GM12872 (cell line): Measurements from ENCODE around the gene ZBTB7A.

Source experiments
- CTCF ChIP-seq: IDR thresholded peaks from 3 replicates; pipeline ENCODE4 v1.5.1; 2011; ENCODE audit warnings: low read depth, mild to moderate bottlenecking, low read length, moderate library complexity; ENCODE audit not compliant: insufficient read depth

The ZBTB7A gene

DNA sequence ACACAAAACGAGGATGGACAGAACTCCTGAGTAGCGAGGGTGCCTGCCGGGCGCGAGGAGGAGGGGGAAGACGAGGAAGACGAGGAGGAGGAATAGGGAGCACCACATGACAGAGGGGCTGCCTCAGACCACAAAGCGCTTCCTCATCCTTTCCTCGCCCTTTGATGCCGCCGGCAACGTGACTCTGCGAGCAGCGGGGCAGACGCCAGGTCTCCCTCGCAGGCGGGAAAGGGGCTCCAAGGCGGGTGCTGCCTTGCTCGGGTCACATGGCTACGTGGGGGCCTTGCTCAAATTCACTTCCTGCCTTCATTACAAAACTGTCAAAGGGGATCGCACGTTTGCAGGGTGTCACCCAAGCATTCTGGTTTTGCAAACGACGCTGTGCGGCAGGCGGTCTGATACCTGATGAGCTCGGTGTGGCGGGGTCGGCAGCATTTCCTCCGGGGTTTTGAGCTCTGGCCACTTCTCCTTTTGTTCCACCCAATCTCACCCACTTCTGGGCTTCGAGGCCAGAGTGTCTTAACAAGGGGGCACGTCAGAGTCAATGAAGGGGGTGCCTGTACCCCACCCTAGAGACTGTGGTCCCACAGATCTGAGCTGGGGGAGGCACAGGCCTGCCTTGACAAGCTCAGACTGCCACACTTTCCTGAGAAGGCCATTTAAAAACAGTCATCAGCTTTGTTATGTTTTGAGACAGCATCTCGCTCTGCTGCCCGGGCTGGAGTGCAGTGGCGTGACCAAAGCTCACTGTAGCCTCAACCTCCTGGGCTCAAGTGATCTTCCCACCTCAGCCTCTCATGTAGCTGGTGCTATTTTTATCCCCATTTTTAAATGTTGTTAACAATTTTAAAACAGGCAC lies 42.3 kb upstream of the ZBTB7A start:
- no peak for TF ChIP-seq CTCF

GRCh38 chr19:4103080-4103433 lies 36.4 kb upstream of the ZBTB7A start:
- TF ChIP-seq CTCF: no peak

DNA sequence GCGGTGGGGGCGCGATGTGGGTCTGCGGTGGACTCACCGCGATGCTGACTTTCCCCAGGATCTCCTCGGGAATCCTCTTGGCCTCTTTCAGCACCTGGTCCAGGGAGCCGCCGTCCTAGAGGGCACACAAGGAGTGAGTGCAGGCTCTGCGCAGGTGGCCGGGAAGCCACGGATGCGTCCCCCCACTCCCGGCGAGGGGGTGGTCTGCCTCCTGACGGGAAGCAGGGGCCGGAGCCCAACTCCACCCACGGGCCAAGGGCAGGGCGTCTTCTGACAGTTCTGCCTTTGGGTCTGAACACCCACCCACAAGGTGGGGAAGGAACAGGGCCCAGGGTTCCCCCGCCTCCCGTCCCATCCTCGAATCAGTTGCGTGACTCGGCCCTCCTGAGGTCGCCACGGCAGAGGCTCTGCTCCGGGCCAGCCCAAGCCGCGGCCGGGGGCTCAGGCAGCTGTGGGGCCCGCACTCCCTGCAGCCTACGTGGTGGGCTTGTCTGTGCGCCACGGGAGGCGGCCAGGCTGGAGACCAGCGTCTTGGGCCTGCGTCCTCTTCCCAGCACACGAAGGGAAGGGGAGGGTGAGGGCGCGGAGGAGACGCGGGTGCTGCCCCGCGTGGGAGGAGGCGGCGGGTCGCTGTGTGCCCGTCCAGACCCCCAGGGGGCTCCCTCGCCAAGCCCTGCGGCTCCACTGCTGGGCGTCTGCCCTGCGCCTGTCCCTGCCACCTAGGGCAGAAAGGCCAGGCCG lies 35.8 kb upstream of the ZBTB7A start:
- TF ChIP-seq CTCF: no peak

DNA sequence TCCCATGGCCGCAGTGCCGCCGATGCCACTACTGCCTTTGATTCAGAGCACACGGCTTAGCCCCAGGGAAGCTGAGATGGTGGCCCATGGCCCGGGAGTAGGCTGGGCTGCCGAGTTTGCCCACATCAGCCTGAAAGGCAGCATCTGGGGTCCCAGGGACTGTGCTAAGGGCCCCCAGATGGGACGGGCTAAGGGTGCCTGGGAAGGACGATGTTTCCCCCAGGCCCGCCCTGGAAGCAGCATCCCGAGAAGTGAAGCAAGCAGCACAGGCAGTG lies 34.7 kb upstream of the ZBTB7A start:
- no peak for TF ChIP-seq CTCF

DNA sequence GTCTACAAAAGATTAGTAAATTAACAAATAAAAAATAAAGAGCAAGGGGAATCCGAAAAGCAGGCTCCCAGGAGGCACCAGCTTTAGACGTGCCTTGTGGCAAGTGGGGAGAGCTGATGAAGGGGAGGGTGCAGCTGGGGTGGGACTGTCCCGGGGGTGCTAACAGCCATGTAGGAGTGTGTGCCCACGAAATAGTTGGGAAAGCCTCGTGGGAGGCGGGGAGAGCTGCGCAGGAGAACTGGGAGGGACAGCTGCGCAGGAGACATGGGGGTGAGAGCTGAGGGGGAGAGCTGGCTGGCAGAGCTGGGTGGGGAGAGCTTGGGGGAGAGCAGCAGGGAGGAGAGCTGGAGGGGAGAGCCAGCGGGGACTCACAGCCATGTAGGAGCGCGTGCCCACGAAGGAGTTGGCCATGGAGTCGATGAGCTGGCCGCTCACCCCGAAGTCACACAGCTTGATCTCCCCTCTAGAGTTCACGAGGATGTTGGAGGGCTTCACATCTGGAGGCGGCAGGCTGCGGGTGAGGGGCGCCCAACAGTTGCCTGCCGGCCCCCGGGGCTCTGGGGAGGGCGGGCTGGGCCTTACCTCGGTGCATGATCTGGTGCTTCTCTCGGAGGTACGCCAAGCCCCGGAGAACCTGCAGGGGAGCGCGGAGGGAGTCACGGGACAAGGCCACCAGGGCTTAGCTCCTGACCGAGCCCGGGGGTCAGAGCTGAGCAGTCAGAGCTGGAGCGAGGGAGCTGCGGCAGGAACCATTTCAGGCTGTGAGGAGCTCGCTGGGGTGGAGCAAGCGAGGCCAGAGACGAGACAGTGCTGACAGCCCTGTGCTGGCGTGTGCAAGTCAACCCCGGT lies 34.2 kb upstream of the ZBTB7A start:
- TF ChIP-seq CTCF: no peak

DNA sequence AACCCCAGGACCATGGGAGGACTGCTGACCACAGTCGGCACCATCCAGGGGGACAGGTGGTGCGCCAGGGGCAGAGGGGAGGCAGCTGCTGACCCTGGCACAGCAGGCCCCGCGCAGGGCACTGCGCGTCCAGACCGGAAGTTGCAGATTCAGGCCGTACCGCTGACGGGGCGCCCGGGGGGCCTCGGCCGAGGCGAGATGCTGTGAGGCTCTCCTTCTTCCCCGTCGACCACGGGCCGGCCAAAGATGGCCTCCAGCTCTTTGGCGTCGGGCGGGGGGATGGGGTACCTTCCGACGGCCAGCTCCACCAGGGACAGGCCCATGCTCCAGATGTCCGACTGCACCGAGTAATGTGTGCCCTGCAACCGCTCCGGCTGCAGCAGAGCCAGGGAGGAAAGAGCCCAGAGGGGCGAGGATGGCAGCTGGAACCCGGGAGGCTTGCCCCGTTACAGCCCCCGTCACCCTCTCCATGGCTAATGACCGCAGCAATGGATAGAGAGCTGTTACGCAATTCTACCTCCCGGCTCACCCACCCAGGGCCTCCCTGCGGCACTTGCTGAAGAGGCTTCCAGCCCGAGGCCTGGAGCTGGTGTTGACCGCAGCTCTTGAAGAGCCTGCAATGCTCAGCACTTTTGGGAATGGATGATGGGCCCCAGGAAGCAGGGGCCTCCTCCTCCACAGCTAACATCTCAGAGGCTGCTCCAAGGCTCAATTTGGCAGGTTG lies 32.5 kb upstream of the ZBTB7A start:
- TF ChIP-seq CTCF: no peak

GRCh38 chr19:4098493-4098892 lies 31.8 kb upstream of the ZBTB7A start:
- TF ChIP-seq CTCF: no peak
